ENCODE results near the gene RABEP2.

GRCh38 chr16:28880589-28880915 is 44.5 kb downstream of the RABEP2 start:
- TF ChIP-seq CTCF (conservative IDR thresholded peaks at IDR 0.05) = no peak
- TF ChIP-seq EZH2 (IDR thresholded peaks at IDR 0.05; ENCODE audit: low read depth) = no peak

All from PC-9 (cell line).